ENCODE measurements around the gene CASP2.
"Not testable (repeated sequence)": the region's sequence is repeated elsewhere in the genome, so short reads cannot be mapped to it uniquely, and the experiment has no call there.

The CASP2 gene

DNA sequence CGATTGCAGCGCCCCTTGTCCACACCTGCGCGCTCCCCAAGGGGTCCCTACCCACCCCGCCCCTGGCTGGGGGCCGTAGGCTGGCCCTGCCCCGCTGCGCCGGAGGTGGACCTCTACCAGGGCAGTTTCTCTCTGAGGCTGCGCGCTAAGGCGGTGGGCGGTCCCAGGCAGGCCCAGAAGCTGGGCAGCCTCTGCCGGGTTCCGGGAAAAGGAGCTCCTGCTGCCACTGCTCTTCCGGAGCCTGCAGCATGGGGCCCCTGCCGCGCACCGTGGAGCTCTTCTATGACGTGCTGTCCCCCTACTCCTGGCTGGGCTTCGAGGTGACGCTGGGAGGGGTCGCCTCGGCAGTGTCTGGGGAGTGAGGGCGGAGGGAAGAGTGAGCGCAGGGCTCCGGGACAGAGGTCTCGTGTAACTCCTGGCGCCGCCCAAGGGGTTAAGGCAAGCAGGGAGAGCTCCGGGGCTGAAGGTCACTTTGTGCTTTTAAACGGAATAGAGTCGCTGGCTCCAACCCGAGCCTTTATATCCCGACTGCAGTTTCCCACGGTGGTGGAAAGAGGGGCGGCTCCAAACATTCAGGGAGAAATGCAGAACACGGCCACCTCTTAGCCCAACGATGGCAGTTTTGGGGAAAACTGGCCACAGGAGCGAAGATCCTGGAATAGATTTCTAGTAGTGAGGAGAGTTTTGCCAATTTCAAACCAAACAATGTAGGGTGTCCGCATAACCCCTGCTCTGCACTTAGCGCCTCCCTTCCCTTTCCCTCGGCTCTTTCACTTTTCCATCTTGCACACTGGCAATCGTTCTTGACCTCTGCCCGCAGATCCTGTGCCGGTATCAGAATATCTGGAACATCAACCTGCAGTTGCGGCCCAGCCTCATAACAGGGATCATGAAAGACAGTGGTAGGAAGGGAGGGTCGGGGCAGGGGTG, 24.6 kb upstream of the CASP2 start, which contains the start of gene GSTK1:
Gene GSTK1 (plus strand): TSS at position 176 of the 930 bp plus-strand sequence. CDS start 73 bp downstream, at position 249.
- DNase-seq (ENCODE audit: low read depth in 4 of 4, low spot score in 1 of 4): peak; percentile 55 to 76 (median 69)

DNA sequence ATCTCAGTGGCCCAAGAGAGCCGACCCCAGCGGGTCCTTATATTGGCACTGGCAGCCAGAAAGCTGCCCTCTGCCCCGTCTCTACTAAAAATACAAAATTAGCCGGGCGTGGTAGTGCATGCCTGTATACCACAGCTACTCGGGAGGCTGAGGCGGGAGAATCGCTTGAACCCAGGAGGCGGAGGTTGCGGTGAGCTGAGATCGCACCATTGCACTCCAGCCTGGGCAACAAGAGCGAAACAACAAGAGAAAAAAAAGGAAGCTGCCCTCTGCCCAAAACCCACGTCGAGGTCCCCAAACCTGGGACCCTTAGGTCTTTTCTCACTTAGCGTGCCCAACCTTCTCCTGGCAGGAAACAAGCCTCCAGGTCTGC, 24.0 kb upstream of the CASP2 start:
- not testable (repeated sequence) for DNase-seq (ENCODE audit: low read depth in 4 of 4, low spot score in 1 of 4)

DNA sequence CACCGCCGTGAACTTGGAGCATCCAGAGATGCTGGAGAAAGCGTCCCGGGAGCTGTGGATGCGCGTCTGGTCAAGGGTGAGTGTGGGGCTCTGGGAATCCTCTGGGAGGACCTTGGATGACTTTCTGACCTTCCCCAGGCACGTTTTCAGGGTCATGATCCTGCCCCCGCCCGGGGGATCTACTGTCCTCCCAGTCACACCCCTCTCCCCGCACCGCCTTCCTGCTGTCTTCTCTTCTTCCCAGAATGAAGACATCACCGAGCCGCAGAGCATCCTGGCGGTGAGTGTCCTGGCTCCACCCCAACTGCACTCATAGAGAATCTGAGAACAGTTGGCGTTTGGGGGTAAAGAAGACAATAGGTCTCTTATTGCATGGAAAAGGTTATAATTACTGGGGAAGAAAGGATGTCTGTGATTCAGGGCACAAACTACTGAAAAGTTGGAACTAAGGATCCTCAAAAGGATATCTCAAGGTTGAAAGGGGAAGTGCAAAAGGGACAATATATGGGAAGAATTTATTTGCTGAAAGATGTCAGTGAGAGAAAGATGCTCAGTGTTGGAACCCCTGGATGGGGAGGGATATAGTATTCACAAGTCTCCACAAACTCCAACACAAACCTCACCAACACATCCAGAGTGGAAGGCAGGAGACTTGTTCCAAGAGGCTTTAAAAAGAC, 23.0 kb upstream of the CASP2 start:
- DNase-seq (ENCODE audit: low read depth in 4 of 4, low spot score in 1 of 4): no peak

DNA sequence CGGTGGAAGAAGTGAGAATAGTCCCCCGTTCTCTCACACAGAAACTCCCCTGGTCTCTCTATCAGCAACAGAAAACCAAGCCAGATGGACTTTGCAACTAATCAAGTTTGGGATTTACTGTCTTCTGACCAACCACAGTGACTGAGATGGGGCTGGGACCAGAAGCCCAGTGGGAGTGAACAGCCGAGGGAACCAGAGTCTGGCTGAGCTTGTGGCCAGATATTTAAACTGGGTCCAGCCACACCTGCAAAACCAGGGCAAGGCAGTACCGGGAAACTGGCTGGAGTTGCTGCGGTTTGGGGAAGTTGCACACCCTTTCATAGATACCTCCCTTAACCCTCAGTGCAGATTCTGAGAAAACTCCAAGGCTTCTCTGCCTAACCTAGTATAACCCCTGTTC, 18.9 kb upstream of the CASP2 start:
- DNase-seq (ENCODE audit: low read depth in 4 of 4, low spot score in 1 of 4): no peak

DNA sequence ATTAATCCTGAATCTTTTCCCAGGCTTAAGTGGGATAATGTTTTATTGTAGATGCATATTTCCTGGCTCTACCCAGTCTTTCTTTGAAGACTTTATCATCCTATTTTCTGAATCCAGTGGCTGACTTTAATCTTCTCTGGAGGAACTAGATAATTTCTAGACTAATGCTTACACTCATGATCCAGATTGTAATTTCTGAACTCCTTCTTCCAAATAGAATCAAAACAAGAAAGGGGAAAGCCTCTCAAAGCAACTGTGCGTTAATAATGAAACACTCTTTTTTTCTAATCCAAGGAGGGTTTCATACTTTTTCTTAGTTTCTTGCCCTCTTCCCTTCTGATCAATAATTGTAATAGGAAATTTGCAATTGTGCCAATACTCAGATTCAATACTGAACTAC, 16.9 kb upstream of the CASP2 start:
- DNase-seq (ENCODE audit: low read depth in 4 of 4, low spot score in 1 of 4): no peak

DNA sequence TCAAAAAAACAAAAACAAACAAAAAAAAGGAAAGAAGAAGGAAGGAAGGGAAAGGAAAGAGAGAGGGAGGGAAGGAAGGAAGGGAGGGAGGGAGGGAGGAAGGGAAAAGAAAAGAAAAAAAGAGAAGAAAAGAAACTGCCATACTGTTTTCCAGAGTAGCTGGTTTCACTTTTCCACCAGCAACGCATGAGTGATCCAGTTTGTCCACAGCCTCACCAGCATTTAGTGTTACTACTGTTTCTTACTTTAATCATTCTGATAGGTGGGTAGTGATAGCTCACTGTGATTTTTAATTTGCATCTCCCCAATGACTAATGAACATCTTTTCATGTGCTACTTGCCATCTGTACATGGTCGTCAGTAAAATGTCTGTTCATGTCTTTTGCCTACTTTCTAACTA, 15.3 kb upstream of the CASP2 start:
- no peak for DNase-seq (ENCODE audit: low read depth in 4 of 4, low spot score in 1 of 4)

DNA sequence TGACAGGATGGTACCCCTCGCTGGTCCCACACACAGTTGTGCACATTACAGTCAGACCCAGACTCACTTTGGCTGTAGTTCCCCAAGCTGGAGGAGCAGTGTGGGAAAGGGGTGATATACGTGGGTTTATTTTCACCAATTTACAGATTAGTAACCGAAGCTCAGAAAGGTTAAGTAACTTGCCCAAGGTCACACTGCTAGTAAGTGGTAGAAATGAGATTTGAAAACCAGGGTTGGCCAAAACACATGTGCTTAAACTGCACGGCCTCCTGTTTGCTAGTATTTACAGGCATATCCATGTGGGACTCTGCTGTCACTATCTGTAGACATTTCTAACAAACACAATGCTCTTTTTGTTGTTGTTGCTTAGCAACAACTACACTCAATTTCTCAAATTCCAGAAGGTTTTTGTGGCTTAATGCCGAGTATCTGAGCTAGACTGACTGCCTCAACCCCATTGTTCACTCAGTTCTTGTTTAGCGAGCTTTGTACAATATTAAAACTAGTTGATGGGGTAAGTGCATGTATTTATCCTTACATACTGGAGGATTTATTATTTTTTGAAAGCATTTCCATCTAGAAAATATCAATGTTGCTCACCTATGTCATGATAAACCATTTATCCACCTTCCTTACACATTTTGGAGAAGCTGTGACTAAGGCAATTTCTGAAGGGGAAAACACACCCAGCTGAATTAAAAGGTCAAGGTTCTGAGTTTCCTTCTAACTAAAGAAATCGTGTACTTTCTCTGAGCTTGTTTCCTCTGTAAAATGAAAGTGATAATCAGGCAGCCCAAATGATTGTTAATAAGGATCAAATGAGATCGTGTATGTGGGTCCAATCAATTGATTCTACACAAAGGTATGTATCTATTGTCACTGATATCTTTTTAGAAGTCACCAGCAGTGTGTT, 8.7 kb upstream of the CASP2 start:
- no peak for DNase-seq (ENCODE audit: low read depth in 4 of 4, low spot score in 1 of 4)

DNA sequence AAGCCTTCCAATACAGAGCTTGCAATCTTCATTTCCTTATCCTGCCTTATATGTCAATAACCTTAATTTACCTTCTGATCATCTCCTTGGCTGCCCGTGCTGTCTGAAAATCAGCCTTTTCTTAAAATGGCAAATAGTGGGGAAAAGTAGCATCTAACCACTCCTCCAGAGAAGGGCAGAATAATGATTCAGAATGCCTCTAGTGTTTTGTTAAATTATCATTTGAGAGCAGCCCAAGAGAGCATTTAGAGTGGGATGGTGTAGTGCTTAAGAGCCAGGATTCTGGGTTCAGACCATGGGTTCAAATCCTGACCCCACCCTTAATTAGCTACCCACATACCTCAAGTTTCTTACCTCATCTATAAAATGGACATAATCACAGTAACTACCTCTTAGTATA, 8.0 kb upstream of the CASP2 start:
- DNase-seq (ENCODE audit: low read depth in 4 of 4, low spot score in 1 of 4): no peak

DNA sequence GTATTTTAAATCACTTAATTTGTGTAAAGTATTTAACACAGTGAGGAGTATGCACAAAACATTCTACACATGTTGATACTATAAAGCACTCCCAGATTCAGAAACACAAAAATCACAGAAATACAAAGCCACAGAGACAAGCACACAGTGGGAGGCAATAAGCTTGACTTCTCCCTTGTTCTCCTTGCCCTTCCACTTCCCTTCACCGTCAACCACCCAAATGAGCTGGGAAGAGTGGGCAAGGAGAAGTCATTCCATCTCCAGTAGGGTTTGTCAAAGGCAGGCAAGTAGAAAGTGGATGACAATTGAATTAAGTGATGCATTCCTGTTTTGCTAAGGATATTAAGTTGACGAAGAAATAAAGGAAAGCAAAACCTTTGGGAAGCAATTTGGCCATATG, 7.6 kb upstream of the CASP2 start:
- no peak for DNase-seq (ENCODE audit: low read depth in 4 of 4, low spot score in 1 of 4)

DNA sequence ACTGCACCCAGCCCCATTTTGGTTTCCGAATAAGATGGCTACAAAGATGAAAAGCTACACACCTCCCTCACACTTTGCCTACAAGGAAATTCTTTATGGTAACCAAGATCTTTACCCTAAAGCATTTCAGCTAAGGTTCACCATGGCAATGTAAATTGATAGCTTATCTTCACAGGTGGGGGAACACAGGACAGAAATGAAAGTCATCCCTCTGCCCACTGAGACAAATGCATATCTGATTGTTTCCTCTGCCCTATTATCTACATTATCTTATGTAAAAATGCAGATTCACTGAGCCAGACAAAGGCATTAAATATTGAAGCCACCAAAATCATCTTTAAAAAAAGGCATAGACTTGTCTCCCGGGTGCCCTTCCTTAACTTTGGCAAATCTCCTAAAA, 6.6 kb upstream of the CASP2 start:
- no peak for DNase-seq (ENCODE audit: low read depth in 4 of 4, low spot score in 1 of 4)

DNA sequence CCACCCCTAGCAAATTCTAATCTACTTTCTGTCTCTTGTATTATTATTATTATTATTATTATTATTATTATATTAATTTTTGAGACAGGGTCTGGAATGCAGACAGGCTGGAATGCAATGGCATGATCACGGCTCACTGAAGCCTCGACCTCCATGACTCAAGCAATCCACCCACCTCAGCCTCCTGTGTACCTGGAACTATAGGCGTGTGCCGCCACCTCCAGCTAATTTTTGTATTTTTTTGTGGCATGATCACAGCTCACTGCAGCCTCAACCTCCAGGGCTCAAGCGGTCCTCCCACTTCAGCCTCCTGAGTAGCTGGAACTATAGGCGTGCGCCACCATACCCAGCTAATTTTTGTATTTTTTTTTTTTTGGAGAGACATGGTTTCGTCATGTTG, 6.0 kb upstream of the CASP2 start:
- DNase-seq (ENCODE audit: low read depth in 4 of 4, low spot score in 1 of 4): no peak

DNA sequence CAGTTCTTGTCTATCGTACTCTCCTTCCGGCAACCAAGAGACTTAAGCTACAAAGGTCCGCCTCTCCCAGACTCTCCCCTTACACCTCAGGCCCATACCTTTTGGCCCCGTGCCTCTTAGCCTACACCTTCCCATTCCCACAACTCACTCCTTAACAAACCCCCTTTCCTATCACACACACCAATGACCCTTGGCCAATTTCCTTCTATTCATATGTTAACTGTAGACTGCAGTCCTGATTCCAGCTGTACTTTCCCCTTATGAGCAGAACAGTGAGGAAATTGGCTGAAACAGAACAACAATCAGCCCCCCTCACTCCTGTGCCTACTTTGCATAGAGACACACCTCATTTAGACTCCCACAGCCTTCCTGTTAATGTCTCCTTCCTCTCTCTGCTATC, 4.8 kb upstream of the CASP2 start:
- DNase-seq (ENCODE audit: low read depth in 4 of 4, low spot score in 1 of 4): no peak

DNA sequence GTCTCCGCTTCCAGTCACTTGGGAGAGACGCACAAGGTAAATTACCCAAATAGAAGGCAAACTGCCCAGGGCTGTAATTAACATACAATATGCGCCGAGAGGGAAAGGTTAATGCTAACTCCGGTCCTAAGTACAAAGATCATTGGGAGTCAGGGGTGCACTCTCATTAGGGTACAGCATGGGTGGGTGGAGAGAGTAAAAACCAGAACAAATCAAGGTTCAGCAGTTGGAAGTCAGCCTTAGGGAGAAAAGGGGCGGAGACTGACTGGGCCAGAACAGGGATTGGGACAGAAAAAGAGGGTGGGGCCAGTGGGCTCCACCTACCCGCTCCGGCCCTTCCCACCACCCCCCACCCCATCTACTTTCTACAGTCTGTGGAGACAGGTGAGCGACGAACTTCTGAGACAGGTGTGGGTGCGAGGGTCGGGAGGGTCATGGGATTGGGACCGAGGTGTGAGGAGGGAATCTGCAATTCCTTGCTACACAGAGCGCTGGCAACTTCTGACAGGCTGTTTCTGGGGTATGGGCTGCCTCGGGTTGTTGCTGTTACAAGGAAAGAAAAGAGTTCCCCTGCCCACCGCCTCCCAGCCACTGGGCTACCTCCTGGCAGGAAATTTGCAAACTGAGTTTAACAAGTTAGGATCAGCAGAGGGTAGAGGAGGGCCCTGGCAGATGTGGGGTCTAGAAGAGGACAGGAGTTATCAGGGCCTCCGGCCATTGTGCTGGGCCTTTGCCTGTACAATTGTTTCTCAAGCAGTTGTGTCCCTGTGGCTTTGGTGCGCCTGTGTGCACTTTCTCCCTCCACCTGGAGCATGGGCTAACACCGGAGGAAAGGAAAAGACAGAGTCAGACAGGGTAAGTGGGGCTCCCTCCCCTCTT, 3.3 kb upstream of the CASP2 start, which contains the start of gene TMEM139:
Gene TMEM139 (plus strand): TSS at position 368 of the 879 bp plus-strand sequence. CDS start 1,000 bp downstream, outside the sequence.
- no peak for DNase-seq (ENCODE audit: low read depth in 4 of 4, low spot score in 1 of 4)

DNA sequence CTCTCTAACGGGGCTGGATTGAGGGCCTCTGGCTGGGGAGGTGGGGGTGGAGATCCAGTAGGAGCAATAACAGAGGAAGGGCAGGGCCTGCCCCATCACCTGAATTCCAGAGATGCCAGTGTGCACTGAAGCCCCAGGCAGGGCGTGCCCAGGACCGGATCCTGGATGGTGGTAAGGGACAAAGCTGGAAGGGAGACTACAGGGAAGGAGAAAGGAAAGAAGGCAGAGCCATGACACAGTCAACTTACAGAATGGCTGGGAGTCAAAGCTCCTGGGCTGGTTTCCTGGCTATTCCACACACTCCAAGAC, 2.7 kb upstream of the CASP2 start:
- DNase-seq (ENCODE audit: low read depth in 4 of 4, low spot score in 1 of 4): no peak

DNA sequence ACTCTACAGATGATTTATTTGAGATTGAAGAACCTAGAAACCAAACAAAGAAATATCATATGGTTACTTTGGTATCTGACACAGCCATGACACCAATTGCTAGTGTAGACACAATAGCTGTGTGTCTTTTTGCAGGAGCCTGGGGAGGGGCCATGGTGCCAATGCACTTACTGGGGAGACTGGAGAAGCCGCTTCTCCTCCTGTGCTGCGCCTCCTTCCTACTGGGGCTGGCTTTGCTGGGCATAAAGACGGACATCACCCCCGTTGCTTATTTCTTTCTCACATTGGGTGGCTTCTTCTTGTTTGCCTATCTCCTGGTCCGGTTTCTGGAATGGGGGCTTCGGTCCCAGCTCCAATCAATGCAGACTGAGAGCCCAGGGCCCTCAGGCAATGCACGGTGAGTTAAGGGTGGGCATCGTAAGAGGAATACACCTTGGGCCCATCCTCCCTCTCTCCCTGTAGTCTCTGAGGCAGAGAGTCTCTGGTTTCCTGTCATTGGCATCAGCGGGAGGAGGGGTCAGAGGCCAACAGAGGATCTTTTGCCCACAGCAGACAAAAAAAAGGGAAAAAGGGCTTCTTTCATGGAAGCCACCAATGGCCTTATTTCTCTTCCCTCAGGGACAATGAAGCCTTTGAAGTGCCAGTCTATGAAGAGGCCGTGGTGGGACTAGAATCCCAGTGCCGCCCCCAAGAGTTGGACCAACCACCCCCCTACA, 2.2 kb upstream of the CASP2 start:
- no peak for DNase-seq (ENCODE audit: low read depth in 4 of 4, low spot score in 1 of 4)

DNA sequence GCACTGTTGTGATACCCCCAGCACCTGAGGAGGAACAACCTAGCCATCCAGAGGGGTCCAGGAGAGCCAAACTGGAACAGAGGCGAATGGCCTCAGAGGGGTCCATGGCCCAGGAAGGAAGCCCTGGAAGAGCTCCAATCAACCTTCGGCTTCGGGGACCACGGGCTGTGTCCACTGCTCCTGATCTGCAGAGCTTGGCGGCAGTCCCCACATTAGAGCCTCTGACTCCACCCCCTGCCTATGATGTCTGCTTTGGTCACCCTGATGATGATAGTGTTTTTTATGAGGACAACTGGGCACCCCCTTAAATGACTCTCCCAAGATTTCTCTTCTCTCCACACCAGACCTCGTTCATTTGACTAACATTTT, 1.6 kb upstream of the CASP2 start:
- no peak for DNase-seq (ENCODE audit: low read depth in 4 of 4, low spot score in 1 of 4)

DNA sequence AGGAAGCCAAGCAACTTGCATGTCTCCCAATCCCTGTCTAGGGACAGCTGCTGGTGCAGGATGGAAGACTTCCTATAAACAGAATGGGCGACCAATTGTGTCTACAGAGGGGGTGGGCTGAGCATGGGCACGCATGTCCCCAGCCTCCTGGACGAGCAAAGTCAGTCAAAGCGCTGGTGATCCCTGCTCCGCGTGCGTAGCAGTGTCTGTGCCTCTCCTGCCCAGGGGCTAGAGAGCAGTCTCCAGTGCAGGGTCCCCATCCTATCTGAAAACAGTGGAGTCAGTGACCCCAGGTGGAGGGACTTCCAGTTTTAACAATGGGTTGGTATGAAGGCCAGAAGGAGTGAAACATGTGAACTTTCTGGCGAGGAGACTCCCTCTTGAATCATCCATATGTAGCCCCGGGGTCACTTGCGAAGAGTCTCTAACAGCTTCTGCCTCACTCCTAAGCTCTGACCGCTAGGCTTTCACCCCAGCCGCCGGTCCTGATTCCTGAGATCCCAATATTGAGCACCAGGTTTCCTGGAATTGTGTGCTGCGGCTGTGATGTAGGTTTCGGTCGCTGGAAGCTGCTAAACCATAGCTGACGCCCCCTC, 714 bp upstream of the CASP2 start:
- no peak for DNase-seq (ENCODE audit: low read depth in 4 of 4, low spot score in 1 of 4)

DNA sequence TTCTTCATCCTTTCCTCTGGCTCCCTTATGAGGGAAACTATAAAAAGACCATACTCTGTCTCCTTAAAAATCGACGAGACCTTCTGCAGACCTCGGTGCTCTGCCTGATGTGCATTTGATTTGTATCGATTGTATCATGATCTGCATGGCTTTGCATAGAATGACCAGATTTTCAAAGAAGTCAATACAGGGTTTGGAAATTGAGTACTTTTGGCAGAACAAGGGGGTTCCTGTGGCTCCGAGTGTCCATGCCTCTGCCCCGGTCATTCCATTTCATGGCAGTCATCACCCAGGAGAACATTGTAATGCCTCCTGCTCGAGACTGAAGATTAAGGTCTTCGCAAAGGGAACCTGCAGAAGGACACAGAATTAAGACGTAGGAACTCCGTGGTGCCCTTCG, 685 bp downstream of the CASP2 start:
- no peak for DNase-seq (ENCODE audit: low read depth in 4 of 4, low spot score in 1 of 4)

DNA sequence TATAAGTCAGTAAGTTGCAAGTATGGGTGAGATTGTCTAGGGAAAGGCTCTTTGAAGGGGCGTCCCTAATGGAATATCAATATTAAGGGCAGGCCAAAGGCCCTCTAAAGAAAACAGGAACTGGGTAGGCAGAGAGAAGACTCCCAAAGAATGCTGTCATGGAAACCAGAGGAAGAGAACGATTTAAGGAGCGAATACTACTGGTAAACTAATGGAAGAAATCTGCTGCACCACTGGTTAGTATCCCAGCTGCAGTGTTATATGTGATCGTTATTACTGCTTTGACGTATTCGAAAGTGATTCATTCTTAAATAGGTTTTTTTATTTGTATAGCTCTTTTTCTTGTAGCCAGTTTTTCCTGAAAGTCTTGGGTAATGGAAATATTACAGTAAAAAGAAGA, 1.3 kb downstream of the CASP2 start:
- DNase-seq (ENCODE audit: low read depth in 4 of 4, low spot score in 1 of 4): no peak

DNA sequence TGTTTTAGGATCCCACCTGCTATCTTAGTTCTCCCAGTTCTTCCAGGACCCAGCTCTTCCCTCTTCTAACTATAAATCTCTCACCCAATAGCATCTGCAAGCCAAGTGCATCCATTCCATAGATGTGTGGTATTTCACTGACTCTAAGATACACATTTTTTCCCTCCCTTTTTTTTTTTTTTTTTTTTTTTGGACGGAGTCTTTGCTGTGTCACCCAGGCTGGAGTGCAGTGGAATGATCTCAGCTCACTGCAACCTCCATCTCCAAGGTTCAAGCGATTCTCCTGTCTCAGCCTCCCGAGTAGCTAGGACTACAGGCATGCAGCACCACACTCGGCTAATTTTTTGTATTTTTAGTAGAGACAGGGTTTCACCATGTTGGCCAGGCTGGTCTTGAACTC, 1.7 kb downstream of the CASP2 start:
- DNase-seq (ENCODE audit: low read depth in 4 of 4, low spot score in 1 of 4): not testable (repeated sequence)

Data from stimulated activated CD4-positive, alpha-beta T cell treated with anti-CD3 and anti-CD28 coated beads, Interleukin-1b, Interleukin-23, amount 100 ng/mL, for 24 hours (primary cell).